Stimulated activated CD8-positive, alpha-beta memory T cell treated with anti-CD3 and anti-CD28 coated beads, Interleukin-12 subunit alpha, Interleukin-12 subunit beta, amount 100 ng/mL, for 24 hours (primary cell): Measurements from ENCODE around the gene DOCK8.
"Not testable (repeated sequence)": the region's sequence is repeated elsewhere in the genome, so short reads cannot be mapped to it uniquely, and the experiment has no call there.

Source experiments
- DNase-seq: peaks from one replicate; pipeline ENCODE4 v3.0.0-alpha.2; 2020; ENCODE audit errors: extremely low read depth

DOCK8 gene

DNA sequence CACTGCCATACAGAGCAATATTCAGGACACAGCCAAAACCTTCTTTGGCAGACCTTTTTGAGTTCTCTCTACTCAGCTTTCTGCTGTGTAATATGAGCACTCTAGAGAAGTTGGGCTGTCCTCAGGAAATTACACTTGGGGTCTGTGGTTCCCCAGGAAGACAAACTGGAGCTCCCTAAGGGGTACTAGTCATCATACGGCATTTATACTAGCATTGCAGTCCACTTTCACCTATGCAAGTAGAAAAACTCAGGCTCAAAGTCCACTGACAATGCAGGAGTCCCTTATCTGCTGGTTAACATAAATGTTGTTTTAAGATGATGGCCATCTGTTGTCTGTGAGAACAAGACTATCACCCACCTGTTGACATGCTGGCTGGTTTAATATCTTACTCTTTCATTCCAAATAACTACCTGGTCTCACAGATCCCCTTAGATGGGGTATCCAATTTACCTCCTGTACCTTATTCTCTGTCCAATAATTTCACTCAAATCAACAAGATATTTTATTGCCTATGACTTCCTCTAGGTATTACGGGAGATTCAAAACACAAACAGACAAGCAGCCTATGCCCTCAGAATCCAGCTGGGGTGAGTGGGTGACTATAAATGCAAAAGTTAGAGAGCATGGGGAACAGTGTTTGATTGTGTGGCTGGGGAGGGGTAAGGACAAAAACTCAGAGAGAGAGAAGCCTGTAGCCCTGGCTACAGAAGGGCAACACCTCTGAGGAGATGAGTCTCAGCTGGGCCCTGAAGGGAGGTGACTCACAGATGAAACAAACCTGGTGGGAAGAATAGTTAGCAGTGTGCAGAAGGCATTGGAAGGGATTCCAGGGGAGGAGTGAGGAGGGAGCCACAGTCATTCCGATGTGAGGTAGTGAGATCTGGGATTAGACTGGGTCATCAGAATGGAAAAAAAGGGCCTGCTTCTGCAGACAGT lies 10.2 kb downstream of the DOCK8 start:
- no peak for DNase-seq

DNA sequence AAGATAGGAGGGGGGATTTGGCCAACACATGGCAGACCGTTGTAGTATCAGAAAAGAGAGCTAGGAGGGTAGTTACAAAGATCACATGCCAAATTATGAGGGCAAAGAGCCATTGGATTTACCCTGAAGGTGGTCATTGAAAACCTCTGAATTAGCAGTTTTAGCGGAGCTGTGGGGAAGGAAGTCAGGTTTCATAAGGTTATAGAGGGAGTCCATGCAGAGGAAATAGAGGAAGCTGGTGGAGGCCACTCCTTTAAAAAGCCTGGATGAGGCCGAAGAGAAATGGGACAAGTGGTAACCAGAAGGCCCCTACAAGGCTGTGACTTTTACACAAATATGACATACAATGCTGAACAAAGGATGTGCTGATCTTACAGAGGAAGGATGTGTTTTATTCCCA lies 13.2 kb downstream of the DOCK8 start:
- DNase-seq, result no peak

DNA sequence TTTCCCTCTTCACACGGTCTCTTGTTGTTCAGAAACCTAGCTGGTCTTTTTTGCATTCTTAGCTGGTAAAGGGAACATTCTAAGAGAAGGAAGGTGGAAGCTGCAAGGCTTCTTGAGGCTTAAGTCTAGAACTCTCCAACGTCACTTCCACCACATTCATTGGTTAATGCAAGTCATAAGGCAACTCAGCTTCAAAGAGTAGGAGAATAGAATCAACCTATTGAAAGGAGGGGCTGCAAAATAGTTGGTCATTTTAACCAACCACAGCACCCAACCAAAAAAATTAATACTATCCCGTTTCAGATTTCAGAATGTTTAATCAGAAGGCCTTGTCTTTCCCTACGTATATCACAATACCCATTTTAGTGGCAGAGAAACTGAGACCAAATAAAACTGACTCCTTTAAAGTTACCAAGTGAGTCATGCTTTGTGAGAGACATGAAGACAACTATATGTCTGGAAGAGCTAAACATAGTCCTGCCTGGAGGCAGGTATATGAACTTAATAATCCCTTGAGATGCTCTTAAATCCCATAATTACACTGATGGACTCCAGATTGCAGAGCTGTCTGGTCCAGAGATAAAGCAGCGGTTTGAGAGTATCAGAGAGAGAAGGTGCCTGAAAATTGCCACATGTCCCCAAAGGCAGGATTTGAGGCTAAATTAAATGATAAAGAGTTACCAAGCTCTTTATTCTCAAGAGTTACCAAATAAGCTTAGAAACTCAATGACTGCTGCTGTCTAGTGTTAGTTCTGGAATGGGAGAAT lies 14.4 kb downstream of the DOCK8 start:
- no peak for DNase-seq

DNA sequence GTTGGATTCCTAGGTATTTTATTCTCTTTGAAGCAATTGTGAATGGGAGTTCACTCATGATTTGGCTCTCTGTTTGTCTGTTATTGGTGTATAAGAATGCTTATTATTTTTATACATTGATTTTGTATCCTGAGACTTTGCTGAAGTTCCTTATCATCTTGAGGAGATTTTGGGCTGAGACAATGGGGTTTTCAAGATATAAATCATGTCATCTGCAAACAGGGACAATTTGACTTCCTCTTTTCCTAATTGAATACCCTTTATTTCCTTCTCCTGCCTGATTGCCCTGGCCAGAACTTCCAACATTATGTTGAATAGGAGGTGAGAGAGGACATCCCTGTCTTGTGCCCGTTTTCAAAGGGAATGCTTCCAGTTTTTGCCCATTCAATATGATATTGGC lies 17.0 kb downstream of the DOCK8 start:
- DNase-seq, result not testable (repeated sequence)

DNA sequence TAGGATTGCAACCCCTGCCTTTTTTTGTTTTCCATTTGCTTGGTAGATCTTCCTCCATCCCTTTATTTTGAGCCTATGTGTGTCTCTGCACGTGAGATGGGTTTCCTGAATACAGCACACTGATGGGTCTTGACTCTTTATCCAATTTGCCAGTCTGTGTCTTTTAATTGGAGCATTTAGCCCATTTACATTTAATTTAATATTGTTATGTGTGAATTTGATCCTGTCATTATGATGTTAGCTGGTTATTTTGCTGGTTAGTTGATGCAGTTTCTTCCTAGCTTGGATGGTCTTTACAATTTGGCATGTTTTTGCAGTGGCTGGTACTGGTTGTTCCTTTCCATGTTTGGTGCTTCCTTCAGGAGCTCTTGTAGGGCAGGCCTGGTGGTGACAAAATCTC lies 19.0 kb downstream of the DOCK8 start:
- DNase-seq, result not testable (repeated sequence)

DNA sequence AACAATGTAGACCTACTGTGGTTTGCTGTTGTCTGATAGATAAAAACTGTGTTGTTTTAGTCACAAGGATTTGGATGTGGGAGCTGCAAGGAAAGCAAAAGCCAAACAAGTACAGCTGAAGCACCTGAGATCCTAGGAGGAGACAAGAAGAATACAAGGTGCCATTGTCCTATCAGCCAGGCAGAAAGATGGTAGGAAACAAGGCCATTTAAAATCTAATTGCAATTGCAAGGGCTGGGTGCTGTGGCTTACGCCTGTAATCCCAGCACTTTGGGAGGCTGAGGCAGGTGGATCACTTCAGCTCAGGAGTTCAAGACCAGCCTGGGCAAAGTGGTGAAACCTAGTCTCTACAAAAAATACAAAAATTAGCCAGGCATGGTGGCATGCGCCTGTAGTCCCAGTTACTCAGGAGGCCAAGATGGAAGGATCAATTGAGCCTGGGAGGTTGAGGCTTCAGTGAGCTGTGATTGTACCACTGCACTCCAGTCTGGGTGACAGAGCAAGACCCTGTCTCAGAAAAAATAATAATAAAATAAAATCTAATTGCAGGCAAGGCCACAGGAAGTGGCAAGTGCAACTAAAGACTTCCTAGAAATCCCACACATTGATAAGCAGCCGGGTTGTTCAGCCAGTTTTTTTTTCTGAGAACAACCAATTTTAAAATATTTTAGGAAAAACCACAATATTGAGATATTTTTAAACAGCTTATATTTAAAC lies 22.6 kb downstream of the DOCK8 start:
- DNase-seq, result no peak

DNA sequence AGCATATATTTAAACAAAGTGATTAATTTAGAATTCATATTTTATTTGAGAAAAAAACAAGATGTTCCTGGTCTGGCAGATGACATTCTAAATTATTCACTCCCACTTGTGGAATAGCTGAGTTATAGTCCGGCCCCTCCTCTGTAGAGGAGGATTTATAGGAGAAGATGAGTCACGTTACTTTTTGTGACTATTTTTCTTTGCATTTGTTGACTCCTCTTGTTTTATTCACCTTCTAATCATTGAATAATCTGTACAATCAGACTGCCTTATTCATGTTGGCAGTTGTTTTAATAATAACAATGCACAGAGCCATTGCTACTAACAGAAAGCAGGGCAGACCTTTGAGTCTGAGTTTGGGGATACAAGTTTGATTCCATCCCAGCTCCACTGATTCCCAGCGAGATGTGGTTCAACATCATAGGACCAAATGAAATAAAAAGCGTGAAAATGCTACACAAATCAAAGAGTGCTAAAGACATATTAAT lies 23.2 kb downstream of the DOCK8 start:
- no peak for DNase-seq

DNA sequence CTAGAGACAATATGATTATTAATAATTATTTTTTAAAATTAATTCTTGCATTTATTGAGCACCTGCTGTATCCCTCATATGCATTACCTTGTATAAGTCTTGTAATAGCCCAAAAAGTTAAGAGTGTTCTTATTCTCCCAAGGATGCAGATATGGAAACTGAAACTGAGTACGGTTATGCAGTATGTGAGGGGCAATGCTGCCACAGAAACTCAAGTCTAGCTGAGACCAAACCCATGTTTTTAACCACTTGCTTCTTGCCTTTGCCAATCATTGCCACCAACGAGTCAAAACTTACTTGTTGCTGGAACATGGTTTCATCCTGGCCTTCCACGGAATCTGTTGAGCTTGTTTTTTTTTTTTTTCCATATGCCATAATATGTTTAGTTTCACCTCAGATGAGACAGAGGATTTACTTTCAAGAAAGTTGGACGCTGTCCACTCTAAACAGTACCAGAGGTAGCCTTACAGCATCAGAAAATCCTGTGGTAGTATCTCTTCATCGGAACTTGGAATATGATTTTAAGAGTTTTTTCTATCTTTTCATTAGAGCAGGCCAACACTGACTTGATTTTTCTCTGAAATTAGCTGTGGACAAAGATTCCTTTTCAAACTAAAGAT lies 27.9 kb downstream of the DOCK8 start:
- DNase-seq, result no peak

DNA sequence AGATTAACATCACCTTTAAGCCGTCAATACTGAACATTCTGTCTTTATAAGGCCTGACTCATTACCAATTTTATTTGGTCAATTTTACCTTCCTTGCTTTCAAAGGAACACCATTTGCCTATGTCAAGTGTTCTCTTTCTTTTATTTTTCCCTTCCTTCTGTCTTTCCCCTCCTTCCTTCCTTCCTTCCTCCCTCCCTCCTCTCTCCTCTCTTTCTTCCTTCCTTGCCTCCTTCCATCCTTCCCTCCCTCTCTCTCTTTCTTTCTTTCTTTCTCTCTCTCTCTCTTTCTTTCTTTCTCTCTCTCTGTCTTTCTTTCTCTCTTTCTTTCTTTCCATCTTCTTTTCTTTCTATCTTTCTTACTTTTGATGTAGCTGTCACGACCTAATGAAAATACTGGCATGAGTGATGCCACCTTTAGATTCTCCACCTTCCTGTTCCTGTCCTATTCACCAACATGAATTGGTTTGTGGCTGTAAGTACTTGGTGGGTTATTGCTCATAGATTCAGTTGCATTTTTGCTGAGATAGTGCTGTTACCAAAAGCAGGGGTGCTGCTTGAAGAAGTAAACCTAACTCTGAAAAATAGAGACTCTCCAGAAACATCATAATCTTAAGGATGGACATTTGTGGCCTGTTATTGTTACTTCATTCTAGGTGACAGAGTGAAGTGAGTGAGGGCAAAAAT lies 33.8 kb downstream of the DOCK8 start:
- DNase-seq, result no peak

DNA sequence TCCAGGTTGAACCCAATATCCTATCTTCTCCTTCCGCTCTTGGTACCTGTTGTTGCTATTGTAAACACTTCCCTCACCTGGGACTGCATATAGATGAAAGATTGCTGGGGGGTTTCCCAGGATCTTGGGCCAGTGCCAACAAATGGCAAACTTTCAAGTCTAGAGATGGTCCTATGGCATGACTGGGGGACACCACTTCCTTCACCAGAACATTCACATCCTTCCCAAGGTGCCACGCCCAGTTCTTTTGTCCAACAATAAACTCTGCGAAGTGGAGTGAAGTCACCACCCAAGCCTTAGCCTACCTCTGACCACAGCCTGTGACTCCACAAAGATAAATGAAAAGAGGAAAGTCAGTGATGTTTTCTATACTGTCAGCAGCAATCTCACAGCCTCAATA lies 34.4 kb downstream of the DOCK8 start:
- DNase-seq, result no peak

DNA sequence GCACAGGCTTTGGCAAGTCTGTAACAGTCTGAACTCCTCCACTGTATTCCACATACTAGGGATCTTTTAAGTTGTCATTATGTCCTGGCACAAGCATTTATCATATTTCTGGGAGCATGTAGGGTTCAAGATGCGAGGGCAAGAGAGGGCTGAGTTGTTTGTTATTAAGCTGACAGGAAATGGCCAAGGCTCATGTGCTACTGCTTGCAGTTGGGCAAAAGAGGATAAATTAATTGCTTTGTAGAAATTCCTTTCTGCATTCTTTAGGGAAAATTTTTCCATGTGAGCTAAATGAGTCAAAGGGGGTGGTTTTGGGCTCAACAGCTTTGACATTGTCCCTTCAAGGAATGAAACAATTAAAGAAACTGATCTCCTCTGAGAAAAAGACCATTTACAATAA lies 35.4 kb downstream of the DOCK8 start:
- no peak for DNase-seq

DNA sequence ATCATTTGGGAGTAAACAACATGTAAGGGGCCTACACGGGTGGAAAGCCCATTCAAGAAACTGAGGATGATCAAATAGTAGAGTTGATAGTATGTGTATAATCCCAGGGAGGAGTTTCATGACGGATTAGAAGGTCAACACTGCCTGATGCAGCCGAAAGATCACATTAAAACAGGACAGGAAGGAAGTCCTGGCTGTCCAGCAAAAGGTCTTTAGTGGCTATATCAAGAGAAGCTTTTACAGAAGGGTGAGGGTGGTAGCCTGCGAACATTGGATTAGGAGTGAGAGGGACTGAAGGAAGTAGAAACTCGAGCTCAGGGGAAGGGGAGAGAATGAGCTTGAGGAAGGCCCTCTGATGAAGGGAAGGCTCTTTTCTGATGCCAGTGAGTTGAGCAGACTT lies 36.0 kb downstream of the DOCK8 start:
- no peak for DNase-seq

DNA sequence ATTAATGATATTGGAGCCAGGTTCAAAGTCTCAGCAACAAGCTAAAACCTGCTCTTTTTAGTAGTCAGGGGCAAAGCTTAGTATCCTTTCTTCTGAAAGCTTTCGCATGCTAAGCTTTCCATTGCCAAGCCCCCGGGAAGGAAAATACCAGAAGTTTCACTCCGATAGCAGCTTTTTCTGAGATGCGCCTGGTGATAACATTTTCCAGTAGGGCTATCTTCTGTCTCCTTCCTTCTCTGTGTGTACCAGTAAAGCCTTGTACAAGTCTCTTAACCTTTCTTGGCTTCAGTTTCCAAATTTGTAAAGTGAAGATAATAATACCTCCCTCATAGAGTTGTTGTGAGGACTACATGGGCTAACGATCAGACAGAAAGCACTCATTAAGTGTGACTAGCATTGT lies 36.7 kb downstream of the DOCK8 start:
- DNase-seq, result no peak

DNA sequence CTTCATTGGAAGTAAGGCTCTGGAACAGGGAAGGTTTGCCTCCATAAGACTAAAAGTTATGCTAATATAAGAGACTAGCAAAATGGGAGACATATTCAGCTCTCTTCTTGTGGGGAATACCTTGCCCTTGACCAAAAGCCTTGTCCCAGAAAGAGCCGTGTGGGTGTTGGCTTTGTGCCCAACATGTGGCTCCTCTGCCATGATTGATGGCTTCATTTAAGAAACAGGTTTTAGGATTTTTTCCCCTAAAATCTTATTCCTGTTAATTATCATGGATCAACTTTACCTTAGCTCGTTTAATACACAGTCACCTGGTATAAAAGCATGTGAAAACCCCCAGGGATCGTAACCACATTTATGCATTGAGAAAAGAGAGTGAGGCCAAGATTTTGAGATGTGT lies 38.9 kb downstream of the DOCK8 start:
- no peak for DNase-seq

DNA sequence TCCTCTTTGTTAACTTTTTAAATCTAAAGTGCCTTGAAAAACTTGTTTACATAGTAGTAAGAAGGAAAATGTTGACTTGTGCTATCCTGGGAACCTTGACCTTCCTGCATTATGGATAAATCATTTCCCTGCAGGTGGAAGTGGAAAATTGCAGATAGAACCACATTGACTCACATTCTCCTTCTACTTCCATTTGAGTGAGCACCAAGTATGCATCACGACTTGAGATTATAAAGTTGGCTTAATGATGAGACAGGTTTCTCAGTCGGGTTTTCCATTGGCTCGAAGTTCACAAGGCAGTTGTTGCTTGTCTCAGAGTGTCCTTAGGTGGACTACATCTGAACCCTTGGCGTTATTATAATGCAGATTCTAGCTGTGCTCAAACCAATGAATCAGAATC lies 39.9 kb downstream of the DOCK8 start:
- DNase-seq, result no peak

DNA sequence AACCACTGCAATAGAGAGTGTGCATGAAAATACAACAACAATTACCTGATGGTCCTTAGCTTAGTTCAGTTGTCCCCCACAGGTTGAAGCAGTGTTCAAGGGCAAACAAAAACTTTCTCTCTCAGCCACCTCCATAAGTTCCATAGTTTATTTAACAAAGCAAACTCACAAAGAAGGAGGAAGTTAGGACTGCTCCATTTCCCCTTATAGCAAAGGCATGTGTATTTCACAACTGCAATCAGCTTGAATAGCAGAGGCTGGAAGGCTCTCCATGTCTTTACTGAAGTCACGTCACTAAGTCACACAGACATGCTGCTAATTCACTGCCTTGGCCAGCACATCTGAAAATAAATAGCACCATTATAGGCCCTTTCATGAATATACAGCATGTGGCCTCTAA lies 43.3 kb downstream of the DOCK8 start:
- no peak for DNase-seq

DNA sequence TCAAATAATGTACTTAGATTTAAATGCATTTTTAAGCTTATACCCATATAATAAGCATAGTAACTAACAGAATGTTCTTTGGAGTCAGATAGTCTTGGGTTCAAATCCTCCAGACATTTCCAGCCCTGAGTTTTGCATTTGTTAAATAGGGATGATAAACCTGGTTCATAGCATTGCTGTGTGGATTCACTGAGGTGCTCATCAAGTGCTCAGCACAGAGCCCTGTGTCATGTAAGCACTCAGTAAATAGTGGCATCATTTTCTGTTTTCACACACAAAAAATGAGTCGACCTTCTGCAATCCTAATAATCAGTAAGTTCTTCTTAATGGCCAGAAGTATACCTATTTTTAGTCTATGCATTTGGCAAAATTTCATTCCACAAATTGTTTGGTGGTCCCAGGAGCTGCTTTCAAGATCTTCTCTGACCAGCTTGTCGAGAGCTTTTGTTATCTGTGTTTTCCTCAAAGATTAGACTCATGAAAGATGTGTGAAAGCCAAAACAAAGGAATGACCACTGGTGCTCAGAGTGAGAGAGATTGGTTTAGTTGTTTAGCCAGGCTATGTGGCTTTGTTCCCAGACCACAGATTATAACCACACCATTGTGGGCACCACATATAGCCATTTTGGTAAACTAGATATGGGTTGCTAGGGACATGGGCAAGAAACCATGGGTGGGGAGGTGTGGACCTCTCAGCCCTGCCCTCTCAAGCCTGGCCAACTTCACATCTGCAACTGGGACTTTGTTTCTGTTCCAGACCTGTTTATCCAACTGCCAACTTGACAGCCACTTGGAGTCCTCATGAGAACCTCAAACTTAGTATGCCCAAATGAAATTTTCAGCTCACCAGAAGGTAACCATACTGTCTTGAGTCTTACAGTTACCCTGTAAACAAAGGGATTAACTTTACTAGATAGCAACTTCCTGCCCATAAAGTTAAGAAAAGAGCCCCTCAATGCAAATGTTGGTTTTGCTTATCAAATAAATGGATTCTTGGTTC lies 45.0 kb downstream of the DOCK8 start:
- DNase-seq, result no peak

DNA sequence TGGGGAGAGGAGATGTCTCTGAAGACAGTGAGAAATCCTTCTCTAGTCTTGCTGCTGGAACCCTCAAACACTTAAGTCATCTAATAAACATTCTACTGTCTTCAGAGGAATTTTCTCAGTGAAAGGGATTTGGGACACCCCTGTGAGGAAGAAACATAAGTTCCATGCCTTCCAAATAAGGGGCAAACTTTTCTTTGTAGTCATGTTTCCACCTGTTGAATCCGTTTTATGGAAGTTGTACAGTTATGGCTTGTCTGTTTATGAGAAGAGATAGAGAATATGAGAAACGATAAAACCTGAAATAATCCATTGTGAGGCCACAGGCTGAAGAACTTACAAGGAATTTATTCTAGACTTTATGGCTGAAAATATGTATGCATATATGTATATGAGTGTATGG lies 49.6 kb downstream of the DOCK8 start:
- no peak for DNase-seq

DNA sequence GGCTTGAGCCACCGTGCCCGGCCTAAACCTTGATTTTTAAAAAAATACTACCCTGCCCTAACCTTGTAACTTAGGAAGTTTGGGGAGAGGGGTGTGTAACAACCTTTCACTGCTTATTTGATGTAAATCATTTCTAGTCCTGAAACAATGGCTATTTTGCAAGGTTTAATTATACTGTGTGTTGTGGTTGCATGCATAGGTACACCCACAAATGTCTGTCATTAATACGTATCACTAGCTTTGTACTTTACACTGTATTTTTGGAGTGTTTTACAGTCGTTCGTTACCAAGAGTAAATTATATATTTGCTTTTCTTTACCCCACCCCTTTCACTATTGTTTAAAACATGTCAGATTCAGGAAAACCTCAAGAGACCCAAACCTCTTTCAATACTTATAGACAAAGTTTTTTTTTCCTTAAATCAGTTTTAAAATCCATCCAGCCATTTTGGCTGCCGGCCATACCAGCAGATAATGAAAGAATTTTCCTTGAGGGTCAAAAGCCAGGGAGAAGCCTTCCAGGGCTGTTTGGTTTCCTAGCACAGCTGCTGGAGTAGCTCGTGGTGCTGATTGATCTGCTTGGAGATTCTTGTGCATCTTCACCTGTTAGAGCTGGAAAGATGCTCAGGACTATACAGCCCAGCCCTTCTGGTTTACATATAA lies 50.7 kb downstream of the DOCK8 start:
- DNase-seq, result no peak
